HTR-8/SVneo (cell line): ENCODE results near the gene KLHL3.

Source experiments
- DNase-seq: peaks from one replicate; pipeline ENCODE4 v3.0.0; 2011; ENCODE audit warnings: low spot score, mixed read lengths; ENCODE audit not compliant: insufficient read length
- FAIRE-seq: peaks from 2 replicates; lab custom pipeline; 2011; peaks lifted over from hg19 to GRCh38; lab: Jason Lieb, UNC

Gene KLHL3

GRCh38 chr5:137595396-137596079, 140.4 kb downstream of the KLHL3 start:
- DNase-seq: no peak
- FAIRE-seq: no peak

GRCh38 chr5:137594717-137595116, 141.2 kb downstream of the KLHL3 start:
- no peak for DNase-seq
- no peak for FAIRE-seq

- FAIRE-seq: no peak
- no peak for DNase-seq
Measured at GRCh38 chr5:137592317-137592716, 143.6 kb downstream of the KLHL3 start.

DNA sequence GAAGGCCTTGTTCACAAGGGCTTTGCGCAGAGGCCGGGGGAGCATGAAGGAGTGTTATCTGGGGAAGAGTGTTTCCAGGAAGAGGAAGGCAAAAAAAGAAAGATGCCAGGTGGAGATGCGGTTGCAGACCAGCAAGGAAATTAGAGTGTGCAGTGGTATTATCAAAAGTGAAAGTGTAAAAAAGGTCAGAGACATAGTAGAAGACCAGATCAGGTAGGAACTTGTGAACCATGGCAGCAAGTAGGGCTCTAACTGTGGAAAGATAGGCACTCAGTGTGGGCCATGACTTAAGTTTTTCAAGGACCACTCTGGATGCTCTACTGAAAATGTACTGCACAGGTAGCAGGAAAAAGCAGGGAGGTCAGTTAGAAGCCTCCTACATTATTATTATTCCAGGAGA, 146.7 kb downstream of the KLHL3 start:
- no peak for DNase-seq
- no peak for FAIRE-seq

GRCh38 chr5:137587919-137588318, 148.0 kb downstream of the KLHL3 start:
- FAIRE-seq: no peak
- no peak for DNase-seq

- FAIRE-seq: no peak
- DNase-seq: no peak
Measured at GRCh38 chr5:137584262-137584661, 151.6 kb downstream of the KLHL3 start.

- FAIRE-seq (no peak), DNase-seq (no peak)
Measured at GRCh38 chr5:137583129-137583528, 152.8 kb downstream of the KLHL3 start.

- DNase-seq: no peak
- no peak for FAIRE-seq
Measured at GRCh38 chr5:137582218-137582617, 153.7 kb downstream of the KLHL3 start.

GRCh38 chr5:137581776-137582175, 154.1 kb downstream of the KLHL3 start:
- FAIRE-seq: no peak
- no peak for DNase-seq

DNA sequence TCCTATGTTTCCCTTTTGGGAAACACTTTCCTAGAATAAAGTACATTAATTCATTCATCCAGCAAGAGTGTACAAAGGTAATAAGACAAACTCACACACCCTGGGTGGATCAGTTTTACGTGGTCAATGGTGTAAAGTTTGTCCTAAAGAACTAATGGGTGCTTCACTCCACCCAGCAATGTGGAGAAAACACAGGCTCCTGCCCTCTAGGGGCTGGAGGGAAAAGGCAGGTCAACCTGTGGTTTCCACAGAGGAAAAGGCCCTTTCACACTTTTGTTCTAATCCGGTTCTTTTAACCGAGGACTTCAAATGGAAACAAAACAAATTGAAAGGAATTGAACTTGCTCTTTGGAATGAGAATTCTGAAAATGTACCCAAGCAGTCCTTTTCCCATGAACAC, 155.9 kb downstream of the KLHL3 start:
- no peak for DNase-seq
- FAIRE-seq: no peak

- DNase-seq: no peak
- FAIRE-seq: no peak
Measured at GRCh38 chr5:137575847-137576246, 160.0 kb downstream of the KLHL3 start.

- FAIRE-seq (no peak), DNase-seq (no peak)
Measured at GRCh38 chr5:137575211-137575610, 160.7 kb downstream of the KLHL3 start.

DNA sequence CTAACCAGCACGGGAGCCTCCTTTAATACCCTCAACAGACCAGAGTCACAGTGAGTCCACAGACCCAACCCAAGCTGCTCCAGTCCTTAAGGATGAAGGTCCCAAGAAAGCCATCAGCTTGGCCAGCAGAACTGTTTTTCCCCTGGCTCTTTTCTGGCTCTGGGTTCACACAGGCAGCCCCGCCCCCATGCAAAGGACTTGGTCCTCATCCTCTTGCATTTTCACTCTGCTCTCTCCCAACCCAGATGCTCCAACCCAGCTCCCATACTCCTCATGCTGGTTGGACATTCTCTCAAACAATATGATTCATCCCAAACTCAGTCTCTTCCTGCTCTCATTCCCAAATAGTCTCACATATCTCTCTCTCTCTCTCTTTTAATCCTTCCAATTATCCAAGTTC, 162.5 kb downstream of the KLHL3 start:
- DNase-seq: no peak
- no peak for FAIRE-seq

- no peak for FAIRE-seq
Measured at GRCh38 chr5:137572042-137572695, 163.7 kb downstream of the KLHL3 start.

DNA sequence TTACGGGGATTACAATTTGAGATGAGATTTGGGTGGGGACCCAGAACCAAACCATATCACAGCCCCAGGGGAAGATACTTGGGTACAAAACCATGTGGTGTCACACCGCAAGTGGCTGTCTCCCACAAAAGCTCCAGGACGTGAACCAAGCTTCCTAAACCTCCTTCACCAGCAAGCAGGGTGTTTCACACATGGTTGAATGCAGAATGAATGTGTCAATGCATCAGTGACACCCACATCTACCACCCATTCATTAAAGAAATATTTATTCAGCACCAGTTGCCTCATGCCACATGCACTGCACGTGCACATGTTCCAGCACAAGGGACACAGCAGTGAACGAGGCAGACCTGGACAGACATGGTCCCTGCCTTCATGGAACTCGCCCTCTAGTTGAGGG, 165.8 kb downstream of the KLHL3 start:
- DNase-seq: no peak
- no peak for FAIRE-seq

More at GRCh38 chr5:137572042-137572695, 163.7 kb downstream of the KLHL3 start:
- no peak for DNase-seq
